ENCODE results near the gene USP34. TPM values are rescaled to one million over a fixed set of nuclear protein-coding genes. Genes with fewer than 3 reads are reported as not detected.
"Not testable (repeated sequence)": the region's sequence is repeated elsewhere in the genome, so short reads cannot be mapped to it uniquely, and the experiment has no call there.

USP34 gene
- total RNA-seq, 2 donors from 2014 or later = 66.0 to 76.0 TPM

- Histone ChIP-seq H3K27me3 (no peaks in the 10 kb centered on the region), H3K4me3 (no peak overlapping the region), H3K9me3 (no peaks in the 10 kb centered on the region), H3K36me3 (peaks cover 73% of the 10 kb centered on the region), H3K27ac (no peak overlapping the region), H3K4me1 (no peaks in the 10 kb centered on the region)
- DNase-seq (ENCODE audit: low spot score) = no peak
- TF ChIP-seq CTCF (IDR thresholded peaks at IDR 0.05) = no peak
Observed at GRCh38 chr2:61499060-61499459, 28.2 kb upstream of the USP34 start.

GRCh38 chr2:61493523-61493942 lies 22.6 kb upstream of the USP34 start:
- no peak for TF ChIP-seq CTCF (IDR thresholded peaks at IDR 0.05)
- no peak for DNase-seq (ENCODE audit: low spot score)
- Histone ChIP-seq H3K36me3 (peaks cover 89% of the 10 kb centered on the region), H3K27ac (no peak overlapping the region), H3K4me1 (no peaks in the 10 kb centered on the region), H3K9me3 (no peaks in the 10 kb centered on the region), H3K27me3 (no peaks in the 10 kb centered on the region), H3K4me3 (no peak overlapping the region)

- peaks cover 89% of the 10 kb centered on the region for H3K36me3 ChIP-seq
- no peak overlapping the region for H3K27ac ChIP-seq
Observed at GRCh38 chr2:61492476-61492875, 21.6 kb upstream of the USP34 start.

GRCh38 chr2:61485281-61485680 lies 14.4 kb upstream of the USP34 start:
- H3K4me3 ChIP-seq = no peak overlapping the region
- TF ChIP-seq CTCF (IDR thresholded peaks at IDR 0.05) = no peak
- no peak overlapping the region for H3K27ac ChIP-seq
- no peaks in the 10 kb centered on the region for H3K4me1 ChIP-seq
- no peaks in the 10 kb centered on the region for H3K27me3 ChIP-seq
- no peak for DNase-seq (ENCODE audit: low spot score)
- peaks cover 82% of the 10 kb centered on the region for H3K36me3 ChIP-seq
- no peaks in the 10 kb centered on the region for H3K9me3 ChIP-seq

More at GRCh38 chr2:61492476-61492875, 21.6 kb upstream of the USP34 start:
- TF ChIP-seq CTCF (IDR thresholded peaks at IDR 0.05) = no peak
- Histone ChIP-seq H3K27me3 (no peaks in the 10 kb centered on the region), H3K4me3 (no peak overlapping the region), H3K4me1 (no peaks in the 10 kb centered on the region), H3K9me3 (no peaks in the 10 kb centered on the region)
- no peak for DNase-seq (ENCODE audit: low spot score)

GRCh38 chr2:61478086-61478485 lies 7.2 kb upstream of the USP34 start:
- Histone ChIP-seq H3K27ac (no peak overlapping the region), H3K36me3 (peaks cover 56% of the 10 kb centered on the region), H3K4me1 (no peaks in the 10 kb centered on the region), H3K9me3 (no peaks in the 10 kb centered on the region), H3K4me3 (no peak overlapping the region), H3K27me3 (no peaks in the 10 kb centered on the region)
- no peak for TF ChIP-seq CTCF (IDR thresholded peaks at IDR 0.05)
- no peak for DNase-seq (ENCODE audit: low spot score)

GRCh38 chr2:61476929-61477589 lies 6.2 kb upstream of the USP34 start:
- H3K27me3 ChIP-seq; H3K27ac ChIP-seq; H3K4me3 ChIP-seq; DNase-seq (ENCODE audit: low spot score); H3K9me3 ChIP-seq; H3K4me1 ChIP-seq: not testable (repeated sequence)
- H3K36me3 ChIP-seq = peaks cover 50% of the 10 kb centered on the region
